GM20431 (cell line): Measurements from ENCODE around the gene HEATR3.

ENCODE experiments used
- in situ Hi-C: fragments of 300-500 bp; cut with MseI, MboI; formaldehyde crosslinking; loops from one replicate; pipeline ENCODE4 v1.15.0; 2020; ENCODE audit warnings: low sequenced_read_pairs; ENCODE audit not compliant: unreplicated experiment

HEATR3 gene

GRCh38 chr16:50151756-50152155 lies 86.0 kb downstream of the HEATR3 start:
- in situ Hi-C loops = loop anchor here (10.0 kb wide), 1 partner anchor 53 kb away; no protein-coding TSS in a partner anchor

- in situ Hi-C loops = loop anchor here (10.0 kb wide), 1 partner anchor 52 kb away; no protein-coding TSS in a partner anchor
These were observed 86.6 kb downstream of the HEATR3 start for GRCh38 chr16:50152351-50152806.

- in situ Hi-C loops = loop anchor here (10.0 kb wide), 1 partner anchor 52 kb away; no protein-coding TSS in a partner anchor
These were observed 87.2 kb downstream of the HEATR3 start, which contains the start of gene TENT4B for GRCh38 chr16:50152807-50153595. Gene TENT4B, plus strand, starts transcription at chr16:50153306. Its CDS starts 316 bp downstream, at chr16:50153622.

GRCh38 chr16:50153596-50154419 lies 88.0 kb downstream of the HEATR3 start:
- in situ Hi-C loops = loop anchor here (10.0 kb wide), 1 partner anchor 51 kb away; no protein-coding TSS in a partner anchor

GRCh38 chr16:50154420-50154950 lies 88.7 kb downstream of the HEATR3 start:
- in situ Hi-C loops = loop anchor here (10.0 kb wide), 1 partner anchor 50 kb away; no protein-coding TSS in a partner anchor

GRCh38 chr16:50155925-50156324 lies 90.2 kb downstream of the HEATR3 start:
- in situ Hi-C loops = loop anchor here (10.0 kb wide), 1 partner anchor 49 kb away; no protein-coding TSS in a partner anchor
